HG02884 (cell line): ENCODE results near the gene NRF1.
"Not testable (repeated sequence)": the region's sequence is repeated elsewhere in the genome, so short reads cannot be mapped to it uniquely, and the experiment has no call there.

Source experiments
- ATAC-seq: cut with Tn5 transposase; IDR thresholded peaks from one replicate; pipeline ENCODE4 v1.9.1; 2021; ENCODE audit warnings: mild to moderate bottlenecking, moderate library complexity; ENCODE audit not compliant: unreplicated experiment

Gene NRF1

DNA sequence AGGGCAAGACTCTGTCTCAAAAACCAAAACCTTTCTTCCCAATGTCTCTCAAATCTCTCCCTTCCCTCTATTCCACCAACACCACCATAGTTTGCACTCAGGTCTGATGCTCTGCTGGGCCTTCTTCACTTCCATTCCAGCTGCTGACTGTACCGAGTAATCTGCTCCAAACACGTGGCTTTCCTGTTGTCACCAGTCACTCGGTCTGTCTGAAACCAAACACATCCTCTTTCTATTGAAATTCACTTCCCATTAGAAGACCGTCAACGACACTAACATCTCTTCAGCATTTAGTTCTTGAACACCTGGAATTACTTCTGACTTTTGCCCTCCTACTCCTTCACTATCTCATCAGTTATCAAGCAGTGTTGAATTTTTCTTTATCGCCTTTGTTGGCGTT is 4.7 kb upstream of the NRF1 start:
- ATAC-seq: no peak

- ATAC-seq: no peak
Measured at GRCh38 chr7:129607471-129608120, 3.9 kb upstream of the NRF1 start.

DNA sequence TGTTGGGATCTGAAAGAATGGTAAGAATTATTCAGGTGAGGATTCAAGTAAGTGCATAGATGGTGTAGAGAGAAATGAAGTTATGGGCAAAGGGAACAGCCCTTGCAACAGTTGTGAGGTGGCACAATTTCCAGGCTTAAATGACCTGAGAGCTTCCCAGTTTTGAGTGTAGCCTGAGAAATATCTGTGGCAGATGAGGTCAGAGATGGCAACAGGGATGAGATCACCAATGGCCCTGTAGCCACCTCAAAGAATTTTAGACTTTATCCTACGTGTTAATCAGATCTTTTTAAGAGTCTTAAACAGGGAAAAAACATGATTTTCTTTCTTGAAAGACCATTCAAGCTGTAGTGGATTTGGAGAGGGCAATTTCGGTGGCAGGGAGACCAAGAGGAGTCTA is 1.9 kb upstream of the NRF1 start:
- no peak for ATAC-seq

GRCh38 chr7:129610709-129611245 is 743 bp upstream of the NRF1 start:
- no peak for ATAC-seq

- peak; percentile 5 for ATAC-seq
Measured at GRCh38 chr7:129612112-129613015, 844 bp downstream of the NRF1 start.

- no peak for ATAC-seq
Measured at GRCh38 chr7:129613016-129613337, 1.5 kb downstream of the NRF1 start.

- peak; percentile 41 for ATAC-seq
Measured at GRCh38 chr7:129615018-129615417, 3.5 kb downstream of the NRF1 start.

DNA sequence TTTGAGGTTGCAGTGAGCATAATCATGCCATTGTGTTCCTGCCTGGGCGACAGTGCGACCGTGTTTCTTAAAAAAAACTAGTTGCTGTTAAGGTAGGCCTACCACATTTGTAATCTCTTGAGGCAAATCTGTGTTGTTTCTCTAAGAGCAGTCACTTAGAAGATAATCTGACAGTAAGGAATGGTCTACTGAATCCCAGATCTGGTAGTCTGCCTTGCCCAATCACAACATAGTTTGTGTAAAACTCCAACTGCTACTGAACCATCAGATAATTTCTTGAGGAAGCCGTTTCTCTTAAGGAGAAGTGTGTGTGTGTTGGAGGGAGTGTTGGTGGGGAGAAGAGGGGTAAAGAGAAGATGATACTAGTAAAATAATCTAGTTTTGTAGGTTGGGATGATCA is 5.0 kb downstream of the NRF1 start:
- ATAC-seq: no peak

GRCh38 chr7:129617178-129617577 is 5.7 kb downstream of the NRF1 start:
- no peak for ATAC-seq

DNA sequence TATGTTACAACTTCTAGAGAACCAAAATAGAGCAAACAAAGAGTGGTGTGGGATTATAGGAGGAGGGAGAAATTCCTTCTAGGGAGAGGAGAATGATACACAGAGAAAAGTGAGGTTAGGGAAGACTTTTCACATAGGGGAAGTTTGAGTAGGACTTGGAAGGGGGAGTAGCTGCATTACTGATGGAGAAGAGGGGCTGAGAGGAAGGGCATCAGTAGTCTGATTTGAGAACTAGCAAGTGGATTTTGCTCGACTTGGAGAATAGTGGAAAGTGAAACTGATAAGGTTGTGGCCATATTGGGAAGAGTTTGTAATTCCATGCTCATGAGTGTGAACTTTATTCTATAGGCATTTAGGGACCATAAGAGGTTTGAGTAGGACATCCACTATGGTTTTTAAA is 6.1 kb downstream of the NRF1 start:
- no peak for ATAC-seq

DNA sequence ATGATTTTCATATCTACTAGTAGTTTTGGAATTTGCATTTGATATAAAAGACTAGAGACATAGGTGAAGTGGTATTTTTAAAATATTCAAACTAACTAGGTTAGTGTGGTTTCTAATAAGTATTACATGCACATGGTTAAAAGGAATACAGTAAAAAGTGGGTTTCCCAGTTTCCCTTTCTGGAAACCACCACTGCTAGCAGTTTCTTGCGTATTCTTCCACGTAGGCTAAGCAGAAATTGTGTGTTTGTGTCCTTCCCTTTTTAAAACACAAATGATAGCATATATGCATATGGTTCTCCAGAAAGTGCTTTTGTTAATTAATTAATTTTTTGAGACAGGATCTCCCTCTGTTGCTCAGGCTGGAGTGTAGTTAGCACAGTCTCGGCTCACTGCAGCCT is 15.4 kb downstream of the NRF1 start:
- no peak for ATAC-seq

DNA sequence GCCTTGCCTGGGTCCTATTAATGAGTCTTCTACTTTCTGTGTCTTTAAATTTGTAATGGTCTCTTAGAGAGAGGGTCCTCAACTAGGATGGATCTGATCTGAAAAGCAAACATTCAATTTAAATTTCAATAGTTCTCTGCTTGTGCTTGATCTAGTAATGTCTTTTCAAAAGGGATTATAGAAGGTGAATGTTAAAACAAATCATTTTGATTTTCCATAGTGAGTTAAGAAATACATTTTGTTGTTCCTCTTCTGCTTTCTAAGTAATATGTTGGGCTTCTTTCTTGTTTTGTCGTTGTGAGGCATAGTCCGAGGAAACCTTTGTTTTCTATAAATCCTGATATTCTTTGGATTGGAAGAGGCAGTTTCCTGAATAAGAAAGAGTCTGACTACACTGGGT is 18.8 kb downstream of the NRF1 start:
- no peak for ATAC-seq

DNA sequence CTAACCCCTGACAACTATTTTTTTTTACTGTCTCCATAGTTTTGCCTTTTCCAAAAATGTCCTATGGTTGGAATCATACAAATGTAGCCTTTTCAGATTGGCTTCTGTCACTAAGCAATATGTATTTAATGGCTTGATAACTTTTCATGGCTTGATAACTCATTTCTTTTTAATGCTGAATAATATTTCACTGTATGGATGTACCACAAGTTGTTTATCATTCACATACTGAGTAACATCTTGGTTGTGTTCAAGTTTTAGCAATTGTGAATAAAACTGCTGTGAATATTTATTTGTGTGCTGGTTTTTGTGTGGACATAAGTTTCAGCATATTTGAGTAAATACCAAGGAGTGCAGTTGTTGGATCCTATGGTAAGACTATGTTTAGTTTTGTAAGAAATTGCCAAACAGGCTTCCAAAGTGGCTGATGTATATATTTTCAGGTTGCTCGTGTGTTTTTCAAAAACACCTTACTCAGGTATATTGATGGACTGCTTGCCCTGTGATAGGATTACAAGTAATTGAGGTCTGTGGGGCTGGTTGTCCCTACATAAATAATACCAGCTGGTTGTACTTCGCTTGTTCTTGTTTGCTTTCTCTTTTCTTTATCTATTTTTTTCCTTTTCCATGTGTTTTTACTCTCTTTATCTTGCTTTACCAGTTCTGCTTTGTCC is 23.0 kb downstream of the NRF1 start:
- no peak for ATAC-seq

- peak; percentile 47 for ATAC-seq
Measured at GRCh38 chr7:129635300-129636029, 23.9 kb downstream of the NRF1 start.

DNA sequence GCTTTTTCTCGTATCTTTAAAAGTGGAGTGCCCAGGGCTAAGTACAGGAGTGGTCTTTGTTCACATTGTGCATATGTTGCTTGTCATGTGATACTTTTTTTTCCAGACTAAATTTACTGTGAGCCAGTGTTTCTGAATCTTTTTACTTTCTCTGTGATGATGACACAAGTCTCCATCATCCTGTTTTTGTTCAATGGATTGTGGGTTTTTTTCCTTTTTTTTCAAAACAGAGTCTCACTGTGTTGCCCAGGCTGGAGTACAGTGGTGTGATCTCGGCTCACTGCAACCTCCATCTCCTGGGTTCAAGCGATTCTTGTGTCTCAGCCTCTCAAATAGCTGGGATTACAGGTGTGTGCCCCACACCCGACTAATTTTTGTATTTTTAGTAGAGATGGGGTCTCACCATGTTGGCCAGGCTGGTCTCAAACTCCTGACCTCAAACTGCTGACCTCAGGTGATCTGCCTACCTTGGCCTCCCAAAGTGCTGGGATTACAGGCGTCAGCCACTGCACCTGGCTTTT is 24.6 kb downstream of the NRF1 start:
- ATAC-seq: not testable (repeated sequence)

DNA sequence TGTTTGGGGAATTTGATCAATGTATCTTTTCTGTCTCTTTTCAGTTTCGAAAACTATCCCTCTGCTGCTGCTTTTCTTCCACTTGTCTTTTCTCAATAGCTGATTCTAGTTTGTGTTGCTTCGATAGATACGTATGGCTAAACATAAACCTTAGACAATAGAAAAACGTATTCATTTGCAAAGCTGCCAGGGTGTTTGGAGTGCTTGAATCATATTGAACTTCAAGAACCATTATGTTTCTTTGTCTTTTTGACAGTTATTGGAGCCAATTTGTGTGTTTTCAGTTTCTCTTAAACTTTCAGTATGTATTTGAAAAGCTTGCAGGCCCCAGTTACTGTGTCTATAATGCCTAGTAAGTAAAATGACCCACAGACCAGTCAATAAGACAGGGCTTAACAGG is 25.1 kb downstream of the NRF1 start:
- no peak for ATAC-seq

GRCh38 chr7:129640400-129640799 is 28.9 kb downstream of the NRF1 start:
- no peak for ATAC-seq

DNA sequence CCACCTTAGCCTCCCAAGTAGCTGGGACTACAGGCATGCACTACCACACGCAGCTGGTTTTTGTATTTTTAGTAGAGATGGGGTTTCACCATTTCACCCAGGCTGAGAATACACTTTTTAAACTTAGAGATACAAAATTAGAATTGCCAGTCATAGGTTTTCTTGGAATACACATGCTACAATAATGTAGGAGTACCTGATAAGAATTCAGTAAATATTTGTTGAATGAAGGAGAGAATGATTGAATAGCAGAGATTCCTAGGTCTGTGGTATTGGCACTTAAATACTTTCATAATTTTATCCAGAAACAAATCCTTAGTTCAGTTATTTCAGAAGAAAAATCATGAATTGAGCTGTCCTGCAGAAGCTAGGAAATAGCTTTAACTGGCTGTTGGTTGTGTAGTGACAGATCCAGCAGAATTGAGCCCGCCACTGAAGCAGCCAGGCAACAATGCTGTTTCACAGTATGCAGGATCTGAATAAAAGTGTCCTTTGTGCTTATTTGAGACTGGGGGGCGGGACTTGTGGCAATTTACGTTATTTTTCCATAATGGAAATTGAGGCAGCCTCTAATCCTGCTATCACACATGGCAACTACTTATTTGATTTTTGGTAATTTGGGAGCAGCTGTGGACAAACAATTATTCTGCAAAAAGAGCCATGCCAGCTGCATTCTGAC is 31.5 kb downstream of the NRF1 start:
- ATAC-seq: no peak

DNA sequence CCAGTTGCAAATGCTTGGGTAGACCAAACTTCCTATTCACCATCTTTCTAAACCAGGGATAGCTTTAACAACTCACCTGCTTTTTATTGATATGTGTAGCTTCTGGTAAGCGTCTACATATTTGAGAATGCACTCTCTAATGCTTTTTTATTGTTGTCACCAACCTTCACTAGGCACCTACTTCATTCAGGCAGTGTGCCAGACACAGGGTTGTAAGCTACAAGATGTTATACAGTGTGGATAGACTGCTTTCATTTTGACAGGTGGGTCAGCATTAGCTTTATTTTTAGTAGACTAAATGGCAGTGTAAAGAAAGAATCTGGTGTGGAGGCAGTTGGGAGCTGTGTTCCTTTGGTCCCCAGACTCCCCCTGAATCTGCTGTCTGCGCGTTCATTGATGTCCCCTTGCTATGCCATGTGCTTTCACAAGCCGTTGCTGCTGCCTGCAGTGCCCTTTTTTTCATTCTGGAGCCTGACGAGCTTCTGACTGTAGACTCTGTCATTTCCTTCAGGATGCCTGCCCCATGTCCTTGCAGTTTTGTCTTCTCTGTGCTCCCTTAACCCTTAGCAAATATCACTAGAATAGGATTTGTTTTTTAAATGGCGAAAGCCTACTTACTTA is 32.1 kb downstream of the NRF1 start:
- ATAC-seq: no peak
